ENCODE measurements around the gene ETFBKMT.
"Not testable (repeated sequence)": the region's sequence is repeated elsewhere in the genome, so short reads cannot be mapped to it uniquely, and the experiment has no call there.

Gene ETFBKMT

DNA sequence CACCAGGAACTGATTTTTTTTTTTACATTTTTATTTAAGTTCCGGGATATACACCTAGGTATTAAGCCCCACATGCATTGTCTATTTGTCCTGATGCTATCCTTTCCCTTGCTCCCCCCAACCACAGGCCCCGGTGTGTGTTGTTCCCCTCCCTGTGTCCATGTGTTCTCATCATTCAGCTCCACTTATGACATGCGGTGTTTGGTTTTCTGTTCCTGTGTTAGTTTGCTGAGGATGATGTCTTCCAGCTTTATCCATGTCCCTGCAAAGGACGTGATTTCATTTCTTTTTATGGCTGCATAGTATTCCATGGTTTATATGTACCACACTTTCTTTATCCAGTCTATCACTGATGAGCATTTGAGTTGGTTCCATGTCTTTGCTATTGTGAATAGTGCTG lies 57.5 kb downstream of the ETFBKMT start:
- H3K4me1 ChIP-seq (ENCODE audit: control insufficient read depth, insufficient read depth, low read length, poor library complexity, severe bottlenecking); DNase-seq; H3K4me3 ChIP-seq (ENCODE audit: insufficient read depth, low read depth, low read length, poor library complexity, severe bottlenecking); H3K9me3 ChIP-seq (ENCODE audit: control insufficient read depth, low read length); H3K27me3 ChIP-seq (replicated peaks; ENCODE audit: control insufficient read depth, insufficient read depth, low read length, poor library complexity, severe bottlenecking); H3K36me3 ChIP-seq (ENCODE audit: control insufficient read depth, insufficient read depth, low read length); H3K27ac ChIP-seq (ENCODE audit: insufficient read depth, low read length, poor library complexity, severe bottlenecking): not testable (repeated sequence)

DNA sequence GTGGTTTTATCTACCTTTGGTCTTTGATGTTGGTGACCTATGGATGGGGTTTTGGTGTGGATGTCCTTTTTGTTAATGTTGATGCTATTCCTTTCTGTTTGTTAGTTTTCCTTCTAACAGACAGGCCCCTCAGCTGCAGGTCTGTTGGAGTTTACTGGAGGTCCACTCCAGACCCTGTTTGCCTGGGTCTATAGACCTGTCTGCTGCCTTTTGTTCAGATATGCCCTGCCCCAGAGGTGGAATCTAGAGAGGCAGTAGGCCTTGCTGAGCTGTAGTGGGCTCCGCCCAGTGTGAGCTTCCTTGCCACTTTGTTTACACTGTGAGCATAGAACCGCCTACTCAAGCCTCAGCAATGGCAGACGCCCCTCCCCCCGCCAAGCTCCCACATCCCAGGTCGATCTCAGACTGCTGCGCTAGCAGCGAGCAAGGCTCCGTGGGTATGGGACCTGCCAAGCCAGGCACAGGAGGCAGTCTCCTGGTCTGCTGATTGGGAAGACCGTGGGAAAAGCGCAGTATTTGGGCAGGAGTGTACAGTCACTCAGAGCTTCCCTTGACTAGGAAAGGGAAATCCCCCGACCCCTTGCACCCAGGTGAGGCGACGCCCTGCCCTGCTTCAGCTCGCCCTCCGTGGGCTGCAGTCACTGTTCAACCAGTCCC lies 59.2 kb downstream of the ETFBKMT start:
- not testable (repeated sequence) for DNase-seq; H3K9me3 ChIP-seq (ENCODE audit: control insufficient read depth, low read length); H3K27me3 ChIP-seq (replicated peaks; ENCODE audit: control insufficient read depth, insufficient read depth, low read length, poor library complexity, severe bottlenecking); H3K4me3 ChIP-seq (ENCODE audit: insufficient read depth, low read depth, low read length, poor library complexity, severe bottlenecking); H3K36me3 ChIP-seq (ENCODE audit: control insufficient read depth, insufficient read depth, low read length); H3K27ac ChIP-seq (ENCODE audit: insufficient read depth, low read length, poor library complexity, severe bottlenecking); H3K4me1 ChIP-seq (ENCODE audit: control insufficient read depth, insufficient read depth, low read length, poor library complexity, severe bottlenecking)

- peaks cover 5% of the 10 kb centered on the region for H3K36me3 ChIP-seq (ENCODE audit: control insufficient read depth, insufficient read depth, low read length)
These were observed 63.1 kb downstream of the ETFBKMT start for GRCh38 chr12:31722580-31722979.

More at GRCh38 chr12:31722580-31722979, 63.1 kb downstream of the ETFBKMT start:
- H3K4me3 ChIP-seq (ENCODE audit: insufficient read depth, low read depth, low read length, poor library complexity, severe bottlenecking), result no peak overlapping the region
- no peaks in the 10 kb centered on the region for H3K9me3 ChIP-seq (ENCODE audit: control insufficient read depth, low read length)
- no peaks in the 10 kb centered on the region for H3K4me1 ChIP-seq (ENCODE audit: control insufficient read depth, insufficient read depth, low read length, poor library complexity, severe bottlenecking)
- DNase-seq, result no peak
- H3K27ac ChIP-seq (ENCODE audit: insufficient read depth, low read length, poor library complexity, severe bottlenecking), result no peak overlapping the region
- H3K27me3 ChIP-seq (replicated peaks; ENCODE audit: control insufficient read depth, insufficient read depth, low read length, poor library complexity, severe bottlenecking), result no peaks in the 10 kb centered on the region

Measured in effector memory CD4-positive, alpha-beta T cell (primary cell).